Esophagus squamous epithelium (tissue), 4 donors: ENCODE results near the gene RGS10.
"Not testable (repeated sequence)": the region's sequence is repeated elsewhere in the genome, so short reads cannot be mapped to it uniquely, and the experiment has no call there.

Experiments
- POLR2A ChIP-seq, 4 donors: fragments of 450-650 bp; IDR thresholded peaks; one replicate each; pipeline ENCODE4 v1.6.1; 2017; ENCODE audit warnings: antibody characterized with exemption in 4 of 4, mild to moderate bottlenecking in 4 of 4, moderate library complexity in 3 of 4
- TF ChIP-seq, protein P1 (sequence below), 6 experiments: fragments of 450-650 bp in 4 of 6; fragments of 200-600 bp in 2 of 6; sonication (generic) in 2 of 6; IDR thresholded peaks; one replicate each; pipeline ENCODE4 v1.5.1; 2016 to 2019; ENCODE audit warnings: antibody characterized with exemption in 6 of 6, mild to moderate bottlenecking in 4 of 6, moderate library complexity in 4 of 6

DNA sequence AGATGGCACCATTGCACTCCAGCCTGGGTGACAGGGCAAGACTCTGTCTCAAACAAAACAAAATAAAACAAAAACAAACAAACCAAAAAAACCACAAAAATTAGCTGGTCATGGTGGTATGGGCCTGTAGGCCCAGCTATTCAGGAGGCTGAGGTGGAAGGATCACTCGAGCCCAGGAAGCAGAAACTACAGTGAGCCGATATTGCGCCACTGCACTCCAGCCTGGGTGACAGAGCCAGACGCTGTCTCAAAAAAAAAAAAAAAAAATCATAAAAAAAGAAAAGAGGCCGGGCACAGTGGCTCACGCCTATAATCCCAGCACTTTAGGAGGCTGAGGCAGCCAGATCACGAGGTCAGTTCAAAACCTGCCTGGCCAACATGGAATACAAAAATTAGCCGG is 9.7 kb downstream of the RGS10 start:
- TF ChIP-seq, protein P1, sequence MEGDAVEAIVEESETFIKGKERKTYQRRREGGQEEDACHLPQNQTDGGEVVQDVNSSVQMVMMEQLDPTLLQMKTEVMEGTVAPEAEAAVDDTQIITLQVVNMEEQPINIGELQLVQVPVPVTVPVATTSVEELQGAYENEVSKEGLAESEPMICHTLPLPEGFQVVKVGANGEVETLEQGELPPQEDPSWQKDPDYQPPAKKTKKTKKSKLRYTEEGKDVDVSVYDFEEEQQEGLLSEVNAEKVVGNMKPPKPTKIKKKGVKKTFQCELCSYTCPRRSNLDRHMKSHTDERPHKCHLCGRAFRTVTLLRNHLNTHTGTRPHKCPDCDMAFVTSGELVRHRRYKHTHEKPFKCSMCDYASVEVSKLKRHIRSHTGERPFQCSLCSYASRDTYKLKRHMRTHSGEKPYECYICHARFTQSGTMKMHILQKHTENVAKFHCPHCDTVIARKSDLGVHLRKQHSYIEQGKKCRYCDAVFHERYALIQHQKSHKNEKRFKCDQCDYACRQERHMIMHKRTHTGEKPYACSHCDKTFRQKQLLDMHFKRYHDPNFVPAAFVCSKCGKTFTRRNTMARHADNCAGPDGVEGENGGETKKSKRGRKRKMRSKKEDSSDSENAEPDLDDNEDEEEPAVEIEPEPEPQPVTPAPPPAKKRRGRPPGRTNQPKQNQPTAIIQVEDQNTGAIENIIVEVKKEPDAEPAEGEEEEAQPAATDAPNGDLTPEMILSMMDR (IDR thresholded peaks at IDR 0.05) = not testable (repeated sequence)
- TF ChIP-seq POLR2A (IDR thresholded peaks at IDR 0.05) = not testable (repeated sequence)
